ENCODE measurements around the gene CFB.
A peak's percentile ranks its signal among the peaks of the same experiment; 100 is the strongest.
"Not testable (repeated sequence)": the region's sequence is repeated elsewhere in the genome, so short reads cannot be mapped to it uniquely, and the experiment has no call there.

Gene CFB

GRCh38 chr6:31945507-31946369 is at the start of gene CFB:
CFB (plus strand) TSS chr6:31946095; CDS start chr6:31946222, 127 bp downstream.
- peak; percentile 91 for DNase-seq (ENCODE audit: low spot score)

GRCh38 chr6:31896493-31896855 is 49.4 kb upstream of the CFB start:
- no peak for DNase-seq (ENCODE audit: low spot score)

GRCh38 chr6:31896856-31897611 is 48.9 kb upstream of the CFB start:
- no peak for DNase-seq (ENCODE audit: low spot score)

DNA sequence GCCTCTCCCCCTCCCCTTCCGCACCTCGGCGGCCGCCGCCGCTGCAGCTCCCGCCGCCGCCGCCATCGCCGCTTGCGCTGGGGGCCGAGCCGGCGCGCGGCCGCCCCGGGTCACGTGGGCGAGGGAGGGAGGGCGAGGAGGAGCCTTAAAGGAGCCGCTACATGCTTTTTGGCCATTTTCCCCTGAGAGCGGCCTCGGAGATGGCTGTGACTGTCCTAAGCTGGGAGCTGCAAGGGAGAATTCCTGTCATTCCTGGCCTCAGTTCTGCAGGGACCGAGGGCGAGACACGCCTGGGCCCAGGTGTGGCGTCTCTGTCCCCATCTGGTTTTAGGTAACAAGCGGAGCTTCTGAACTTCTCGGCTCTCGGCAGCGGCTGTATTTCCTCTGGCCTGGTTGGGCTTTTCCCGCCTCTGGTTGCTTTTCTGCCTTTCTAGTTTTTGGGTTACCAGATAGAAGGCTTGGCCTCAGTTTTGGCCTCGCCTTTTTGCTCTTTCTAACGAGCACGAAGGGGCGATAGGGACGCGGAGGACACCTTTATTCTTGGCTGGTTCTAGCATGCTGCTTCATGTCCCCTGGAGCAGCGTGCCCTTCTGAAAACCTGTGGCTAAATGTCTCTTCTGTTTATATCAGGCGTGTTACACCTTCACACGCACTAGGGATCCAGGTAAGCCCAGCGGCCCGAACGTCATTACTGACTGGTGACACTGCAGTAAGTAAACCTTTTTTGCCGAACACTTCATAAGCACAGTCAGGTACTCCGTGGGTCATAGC is 48.1 kb upstream of the CFB start, which contains the start of gene EHMT2:
Gene EHMT2 (minus strand): TSS at position 87 of the 771 bp plus-strand sequence. CDS start 21 bp downstream, at position 66.
- DNase-seq (ENCODE audit: low spot score), result peak; percentile 87

- DNase-seq (ENCODE audit: low spot score), result peak; percentile 55
Measured at GRCh38 chr6:31898383-31899011, 47.4 kb upstream of the CFB start.

DNA sequence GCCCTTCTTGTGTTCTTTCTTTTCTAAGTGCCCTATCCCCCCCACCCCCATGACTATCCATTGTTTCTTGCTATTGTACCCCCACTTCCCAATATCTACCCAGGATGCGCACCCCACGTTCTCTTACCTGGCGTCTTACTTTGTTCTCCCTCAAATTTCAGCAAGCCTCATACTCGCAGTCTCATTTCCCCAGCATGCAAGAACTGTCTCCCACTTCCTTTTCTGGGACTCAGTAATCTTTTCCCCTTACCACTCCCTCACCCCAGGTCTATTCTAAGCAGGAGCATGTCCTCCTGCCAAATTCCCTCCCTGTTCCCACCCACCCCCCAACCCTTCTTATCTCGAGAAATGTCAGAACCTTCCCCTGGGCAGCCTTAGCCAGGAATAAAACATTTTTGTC is 46.7 kb upstream of the CFB start:
- no peak for DNase-seq (ENCODE audit: low spot score)

- no peak for DNase-seq (ENCODE audit: low spot score)
Measured at GRCh38 chr6:31899882-31900722, 45.8 kb upstream of the CFB start.

- DNase-seq (ENCODE audit: low spot score), result peak; percentile 30
Measured at GRCh38 chr6:31900917-31901414, 44.9 kb upstream of the CFB start.

DNA sequence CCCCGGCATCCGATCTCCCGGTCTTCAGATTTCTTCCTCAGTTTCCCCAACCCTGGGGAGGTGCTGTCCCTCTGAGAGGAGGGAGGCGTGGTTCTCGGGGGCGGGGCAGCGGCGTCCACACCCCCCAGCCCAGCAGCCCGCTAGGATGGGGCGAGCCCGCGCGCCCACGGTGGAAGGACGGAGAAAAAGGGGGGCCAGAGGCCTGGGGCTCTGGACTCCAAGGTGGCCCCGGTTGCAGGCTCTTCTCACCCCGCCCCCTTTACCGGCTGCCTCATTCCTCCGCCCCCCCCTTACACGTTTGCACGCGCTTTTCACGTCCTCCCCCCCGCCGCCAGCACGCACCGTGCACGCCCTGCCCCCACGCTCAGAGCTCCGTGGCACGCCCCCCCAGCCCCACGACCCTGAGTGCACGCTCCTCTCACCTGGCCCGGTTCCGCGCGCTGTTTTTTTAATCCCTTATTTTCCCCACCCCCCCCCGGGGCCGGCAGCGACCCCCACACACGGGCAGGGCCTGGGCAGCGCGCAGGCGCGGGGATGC is 44.4 kb upstream of the CFB start:
- DNase-seq (ENCODE audit: low spot score), result peak; percentile 29

DNA sequence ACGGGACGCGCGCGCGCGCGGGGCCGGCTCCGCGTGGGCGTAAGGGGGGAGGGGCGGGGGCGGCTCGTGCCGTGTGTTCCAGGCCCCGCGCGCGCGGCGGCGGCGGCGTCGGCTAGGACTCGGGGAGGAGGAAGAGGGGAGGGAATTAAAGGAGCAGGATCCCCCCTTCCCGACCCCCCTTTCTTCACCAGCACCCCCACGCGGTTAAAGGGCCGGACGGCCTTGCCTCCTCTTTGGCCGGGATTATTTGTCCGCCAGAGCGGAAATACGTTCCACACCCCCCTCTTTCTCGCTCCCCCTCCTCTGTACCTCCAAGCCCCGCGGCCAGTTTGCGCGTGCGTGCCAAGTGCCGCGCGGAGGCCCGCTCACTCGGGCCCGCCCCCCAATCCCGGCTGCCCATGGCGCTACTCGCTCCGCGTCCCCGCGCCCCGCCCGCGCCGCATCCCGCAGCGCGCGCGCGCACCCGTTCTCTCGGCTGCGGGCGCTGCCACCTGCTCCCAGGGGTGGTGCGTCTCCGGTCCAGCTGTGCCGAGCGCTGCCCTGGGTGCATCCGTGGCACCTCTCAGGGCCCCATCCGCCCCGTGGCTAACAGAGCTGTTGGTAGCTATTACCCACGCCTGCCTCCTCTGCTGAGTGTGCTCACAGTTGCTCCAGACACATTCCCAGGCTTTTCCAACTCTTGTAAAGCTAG is 43.8 kb upstream of the CFB start, which contains the start of gene ZBTB12:
Gene ZBTB12 (minus strand): TSS at position 134 of the 691 bp plus-strand sequence. CDS start 781 bp downstream, outside the sequence.
- peak; percentile 90 for DNase-seq (ENCODE audit: low spot score)

- no peak for DNase-seq (ENCODE audit: low spot score)
Measured at GRCh38 chr6:31903957-31904356, 41.9 kb upstream of the CFB start.

- no peak for DNase-seq (ENCODE audit: low spot score)
Measured at GRCh38 chr6:31905041-31905440, 40.9 kb upstream of the CFB start.

- no peak for DNase-seq (ENCODE audit: low spot score)
Measured at GRCh38 chr6:31906122-31906521, 39.8 kb upstream of the CFB start.

GRCh38 chr6:31906727-31907126 is 39.2 kb upstream of the CFB start:
- DNase-seq (ENCODE audit: low spot score), result not testable (repeated sequence)

DNA sequence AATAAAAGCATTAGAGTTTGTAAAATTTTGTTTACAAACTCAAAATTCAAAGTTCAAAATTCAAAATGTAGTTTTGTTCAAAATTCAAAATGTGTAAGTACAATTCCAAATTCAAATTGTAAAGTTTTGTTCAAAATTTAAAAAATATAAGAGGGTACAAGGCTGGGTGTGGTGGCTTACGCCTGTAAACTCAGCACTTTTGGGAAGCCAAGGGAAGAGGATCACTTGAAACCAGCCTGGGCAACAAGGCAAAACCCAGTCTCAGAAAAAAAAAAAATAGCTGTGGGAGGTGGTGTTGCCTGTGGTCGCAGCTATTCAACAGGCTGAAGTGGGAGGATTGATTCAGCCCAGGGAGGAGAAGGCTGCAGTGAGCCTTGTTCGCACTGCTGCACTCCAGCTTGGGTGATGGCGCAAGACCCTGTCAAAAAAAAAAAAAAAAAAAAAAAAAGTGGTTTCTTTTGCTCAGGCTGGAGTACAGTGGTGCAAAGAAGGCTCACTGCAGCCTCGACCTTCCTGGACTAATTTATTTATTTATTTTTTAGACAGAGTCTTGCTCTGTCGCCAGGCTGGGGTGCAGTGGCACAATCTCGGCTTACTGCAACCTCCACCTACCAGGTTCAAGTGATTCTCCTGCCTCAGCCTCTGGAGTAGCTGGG is 38.6 kb upstream of the CFB start:
- DNase-seq (ENCODE audit: low spot score), result peak; percentile 67

DNA sequence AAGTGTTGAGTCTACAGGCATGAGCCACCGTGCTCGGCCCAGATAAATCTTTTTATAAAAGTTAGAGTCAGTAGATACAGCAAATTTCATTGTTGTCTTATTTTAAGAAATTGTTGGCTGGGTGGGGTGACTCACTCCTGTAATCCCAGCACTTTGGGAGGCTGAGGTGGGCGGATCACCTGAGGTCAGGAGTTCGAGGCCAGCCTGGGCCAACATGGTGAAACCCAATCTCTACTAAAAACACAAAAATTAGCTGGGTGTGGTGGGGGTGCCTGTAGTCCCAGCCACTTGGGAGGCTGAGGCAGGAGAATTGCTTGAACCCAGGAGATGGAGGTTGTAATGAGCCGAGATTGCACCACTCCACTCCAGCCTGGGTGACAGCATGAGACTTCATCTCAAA is 37.6 kb upstream of the CFB start:
- not testable (repeated sequence) for DNase-seq (ENCODE audit: low spot score)

DNA sequence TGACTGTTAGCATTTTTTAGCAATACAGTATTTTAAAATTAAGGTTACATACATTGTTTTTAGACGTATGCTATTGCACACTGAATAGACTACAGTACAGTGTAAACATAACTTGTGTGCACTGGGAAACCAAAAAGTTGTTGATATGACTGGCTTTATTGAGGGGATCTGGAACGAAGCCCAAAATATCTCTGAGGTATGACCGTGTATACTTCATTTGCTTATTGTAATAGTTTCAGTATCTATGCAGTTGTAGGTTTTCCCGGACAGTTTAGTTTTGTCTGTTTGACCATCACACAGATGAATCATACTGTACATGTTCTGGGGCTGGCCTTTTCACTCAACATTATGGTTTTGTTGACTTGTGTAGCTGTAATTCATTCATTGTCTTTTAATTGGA is 37.1 kb upstream of the CFB start:
- peak; percentile 37 for DNase-seq (ENCODE audit: low spot score)

GRCh38 chr6:31909298-31909697 is 36.6 kb upstream of the CFB start:
- not testable (repeated sequence) for DNase-seq (ENCODE audit: low spot score)

Measured in kidney tubule cell (primary cell).